D721Med (cell line): ENCODE measurements around the gene HNF1A.
A peak's percentile ranks its signal among the peaks of the same experiment; 100 is the strongest.

Source experiments
- DNase-seq: peaks from one replicate; pipeline ENCODE4 v3.0.0; 2011; ENCODE audit warnings: low spot score; ENCODE audit not compliant: insufficient read length
- FAIRE-seq: peaks from 2 replicates; lab custom pipeline; 2011; peaks lifted over from hg19 to GRCh38; lab: Jason Lieb, UNC
- TF ChIP-seq, protein P1 (sequence below): IDR thresholded peaks from 2 replicates; pipeline ENCODE4 v1.5.1; 2012; ENCODE audit warnings: mild to moderate bottlenecking, control low read depth; ENCODE audit not compliant: insufficient read depth; ENCODE audit errors: missing control alignments

HNF1A gene

DNA sequence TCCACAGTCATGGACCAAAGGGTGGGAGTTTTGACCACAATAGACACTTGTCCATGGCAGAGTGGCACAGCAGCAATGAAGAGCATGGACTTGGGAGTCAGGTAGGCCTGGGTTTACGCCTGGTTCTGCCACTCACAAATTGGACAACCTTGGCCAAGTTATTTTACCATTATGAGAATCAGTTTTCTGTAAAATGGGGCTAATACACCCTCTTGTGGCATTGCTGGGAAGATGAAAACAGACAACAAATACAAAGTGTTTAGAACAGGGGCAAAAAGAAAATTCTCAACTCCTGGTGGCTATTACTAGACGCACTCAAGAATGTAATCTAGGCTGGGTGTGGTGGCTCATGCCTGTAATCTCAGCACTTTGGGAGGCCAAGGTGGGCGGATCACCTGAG, 35.4 kb downstream of the HNF1A start:
- FAIRE-seq (no peak), DNase-seq (no peak)
- TF ChIP-seq, protein P1, sequence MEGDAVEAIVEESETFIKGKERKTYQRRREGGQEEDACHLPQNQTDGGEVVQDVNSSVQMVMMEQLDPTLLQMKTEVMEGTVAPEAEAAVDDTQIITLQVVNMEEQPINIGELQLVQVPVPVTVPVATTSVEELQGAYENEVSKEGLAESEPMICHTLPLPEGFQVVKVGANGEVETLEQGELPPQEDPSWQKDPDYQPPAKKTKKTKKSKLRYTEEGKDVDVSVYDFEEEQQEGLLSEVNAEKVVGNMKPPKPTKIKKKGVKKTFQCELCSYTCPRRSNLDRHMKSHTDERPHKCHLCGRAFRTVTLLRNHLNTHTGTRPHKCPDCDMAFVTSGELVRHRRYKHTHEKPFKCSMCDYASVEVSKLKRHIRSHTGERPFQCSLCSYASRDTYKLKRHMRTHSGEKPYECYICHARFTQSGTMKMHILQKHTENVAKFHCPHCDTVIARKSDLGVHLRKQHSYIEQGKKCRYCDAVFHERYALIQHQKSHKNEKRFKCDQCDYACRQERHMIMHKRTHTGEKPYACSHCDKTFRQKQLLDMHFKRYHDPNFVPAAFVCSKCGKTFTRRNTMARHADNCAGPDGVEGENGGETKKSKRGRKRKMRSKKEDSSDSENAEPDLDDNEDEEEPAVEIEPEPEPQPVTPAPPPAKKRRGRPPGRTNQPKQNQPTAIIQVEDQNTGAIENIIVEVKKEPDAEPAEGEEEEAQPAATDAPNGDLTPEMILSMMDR, result no peak

DNA sequence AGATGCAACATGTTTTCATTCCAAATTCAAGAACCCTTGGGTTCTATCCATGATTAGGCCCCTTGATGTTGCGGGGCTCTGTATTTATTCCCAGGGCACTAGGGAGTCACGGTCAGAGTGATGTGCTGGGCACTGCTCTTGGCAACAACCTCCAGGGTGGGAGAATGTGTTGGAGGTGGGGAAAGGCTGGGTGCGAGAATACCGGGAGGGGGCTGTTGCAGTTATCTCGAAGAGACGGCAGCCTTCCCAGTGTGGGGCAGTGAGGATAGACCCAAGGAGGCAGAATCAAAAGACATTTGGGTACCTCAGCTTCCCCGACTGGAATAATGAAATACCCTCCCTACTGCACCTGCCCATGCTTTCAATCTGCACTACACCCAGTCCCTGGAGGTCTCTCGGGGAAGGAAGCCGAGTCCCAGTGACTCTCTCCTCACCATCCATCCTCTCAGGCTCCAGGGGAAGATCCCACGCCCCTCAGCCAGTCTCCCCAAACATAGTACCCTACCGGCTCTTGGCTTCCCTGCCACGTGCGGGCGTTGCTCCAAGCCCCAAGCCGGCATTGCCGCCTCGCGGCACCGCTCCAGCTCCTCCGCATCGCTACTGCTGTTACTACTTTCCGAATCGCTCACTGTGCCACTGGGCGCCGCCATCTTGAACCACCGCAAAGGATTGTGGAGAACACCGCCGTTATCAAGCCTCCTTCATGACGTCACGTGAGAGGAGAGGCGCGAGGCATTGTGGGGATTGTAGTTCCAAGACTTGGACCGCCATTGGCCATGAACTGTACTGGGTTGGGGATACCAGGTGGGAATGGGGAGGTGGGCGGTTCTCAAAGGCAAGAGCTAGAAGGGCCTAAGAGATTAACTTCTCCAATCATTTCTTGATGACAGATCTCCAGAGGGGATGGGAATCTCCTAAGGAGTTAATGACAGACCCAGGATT, 37.8 kb downstream of the HNF1A start, which contains the start of gene C12orf43:
Gene C12orf43, minus strand, starts transcription at position 663 of the 942 bp plus-strand sequence. Its CDS starts 13 bp downstream, at position 650.
- TF ChIP-seq, protein P1, result no peak
- DNase-seq (peak; percentile 56), FAIRE-seq (no peak)

DNA sequence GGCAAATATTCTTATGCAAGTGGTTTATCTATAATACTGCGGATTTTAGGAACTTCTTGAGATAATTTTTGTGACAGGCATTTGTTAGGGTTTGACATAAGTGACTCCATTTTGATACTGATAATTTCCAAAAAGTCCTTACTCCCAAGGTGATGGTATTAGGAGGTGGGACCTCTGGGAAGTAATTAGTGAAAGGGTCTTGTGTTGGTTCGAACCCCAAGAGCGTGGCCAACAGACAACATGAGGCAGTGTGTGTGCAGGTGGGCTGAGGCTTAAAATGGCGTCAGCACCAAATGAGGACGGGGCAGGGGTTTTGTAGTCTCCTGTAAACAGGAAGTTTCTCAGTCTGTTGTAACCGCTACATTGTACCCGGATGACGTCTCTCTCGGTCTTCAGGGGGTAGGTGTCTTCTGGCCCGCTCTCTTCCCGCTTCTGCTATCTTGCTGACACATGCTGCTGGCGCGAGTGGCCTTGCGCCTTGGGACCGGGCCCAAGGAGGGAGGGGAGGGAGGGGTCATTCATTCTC, 39.7 kb downstream of the HNF1A start:
- TF ChIP-seq, protein P1, result no peak
- DNase-seq (no peak), FAIRE-seq (no peak)

DNA sequence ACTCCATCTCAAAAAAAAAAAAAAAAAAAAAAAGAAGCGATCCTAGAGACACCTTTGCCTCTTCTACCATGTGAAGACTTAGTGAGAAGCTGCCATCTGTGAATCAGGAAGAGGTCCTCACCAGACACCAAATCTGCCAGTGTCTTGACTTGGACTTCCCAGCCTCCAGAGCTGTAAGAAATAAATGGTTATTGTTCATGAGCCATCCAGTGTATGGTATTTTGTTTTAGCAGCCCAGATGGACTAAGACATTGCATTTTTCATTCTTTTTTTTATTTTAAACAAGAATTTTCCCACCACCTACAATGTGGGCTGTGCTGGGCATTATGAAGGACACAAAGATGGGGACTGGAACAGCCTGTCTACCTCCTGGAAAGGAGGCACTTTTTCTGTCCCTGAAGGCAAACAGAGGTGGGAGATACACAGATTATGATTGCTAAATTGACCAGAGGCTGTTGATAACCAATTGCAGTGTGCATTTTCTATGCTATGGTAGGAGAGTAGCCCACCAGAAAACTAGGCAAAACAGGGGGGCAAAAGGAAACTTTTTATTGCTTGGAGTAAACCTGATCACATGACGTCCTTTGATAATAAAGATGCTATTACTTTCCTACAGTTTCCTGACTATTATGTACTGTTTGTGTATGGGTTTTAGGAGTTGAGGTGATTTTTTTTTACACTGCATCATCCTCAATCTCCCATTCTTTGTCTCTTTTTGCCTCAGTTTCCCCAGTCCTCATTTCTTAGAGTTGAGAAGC, 40.7 kb downstream of the HNF1A start:
- FAIRE-seq, result no peak
- DNase-seq, result no peak
- TF ChIP-seq, protein P1, result no peak

DNA sequence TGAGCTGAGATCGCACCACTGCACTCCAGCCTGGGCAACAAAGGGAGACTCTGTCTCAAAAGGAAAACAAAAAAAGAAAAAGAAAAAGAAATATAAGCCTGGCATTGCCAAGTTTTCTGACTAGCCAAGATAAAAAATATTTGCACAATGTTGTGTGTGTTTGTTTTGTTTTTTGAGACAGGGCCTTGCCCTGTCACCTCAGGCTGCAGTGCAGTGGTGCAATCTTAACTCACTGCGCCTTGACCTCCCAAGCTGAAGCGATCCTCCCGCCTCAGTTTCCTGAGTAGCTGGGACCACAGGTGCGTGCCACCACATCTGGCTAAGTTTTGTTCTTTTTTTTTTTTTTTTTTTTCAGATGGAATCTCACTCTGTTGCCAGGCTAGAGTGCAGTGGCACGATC, 43.4 kb downstream of the HNF1A start:
- no peak for DNase-seq
- no peak for FAIRE-seq
- TF ChIP-seq, protein P1, result no peak

DNA sequence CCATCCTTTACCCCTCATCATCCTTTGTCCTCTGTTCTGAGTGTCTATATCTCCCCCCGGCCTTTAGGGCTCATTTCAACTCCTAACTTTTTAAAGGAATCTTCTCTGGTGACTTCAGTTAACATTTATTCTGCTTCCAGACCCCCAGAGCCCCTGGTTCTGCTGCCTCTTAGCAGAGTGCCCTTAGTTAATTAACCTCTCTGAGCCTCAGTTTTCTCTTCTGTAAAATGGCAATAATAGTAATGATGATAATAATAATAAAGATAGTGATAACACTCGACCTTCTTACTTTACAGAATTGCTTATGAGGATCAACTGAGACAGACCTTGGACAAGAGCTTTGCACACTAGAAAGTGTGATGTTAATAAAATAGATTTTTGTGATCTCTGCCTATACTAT, 44.4 kb downstream of the HNF1A start:
- FAIRE-seq (no peak), DNase-seq (no peak)
- TF ChIP-seq, protein P1, result no peak
